Activated CD8-positive, alpha-beta memory T cell treated with anti-CD3 and anti-CD28 coated beads for 48 hours (primary cell): ENCODE measurements around the gene SEMA3F.
"Not testable (repeated sequence)": the region's sequence is repeated elsewhere in the genome, so short reads cannot be mapped to it uniquely, and the experiment has no call there.

Source experiments
- DNase-seq, 3 experiments: peaks; one replicate each; pipeline ENCODE4 v3.0.0-alpha.2; 2020; ENCODE audit warnings: low read depth in 2 of 3, low spot score in 2 of 3

Gene SEMA3F

GRCh38 chr3:50210510-50211367 is 55.6 kb downstream of the SEMA3F start:
- DNase-seq, result no peak

DNA sequence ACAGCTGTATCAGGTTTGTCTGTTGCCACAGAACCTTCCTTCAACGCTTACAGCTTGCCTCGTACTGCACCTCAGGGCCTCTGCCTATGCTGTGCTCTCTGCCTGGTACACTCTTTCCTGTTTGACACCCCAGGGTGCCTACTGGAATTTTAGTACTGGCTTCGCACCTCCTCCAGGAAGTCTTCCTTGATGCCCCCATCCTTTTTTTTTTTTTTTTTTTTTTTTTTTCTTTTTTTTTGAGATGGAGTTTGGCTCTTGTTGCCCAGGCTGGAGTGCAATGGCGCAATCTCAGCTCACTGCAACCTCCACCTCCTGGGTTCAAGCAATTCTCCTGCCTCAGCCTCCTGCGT is 56.2 kb downstream of the SEMA3F start:
- DNase-seq, result not testable (repeated sequence)

DNA sequence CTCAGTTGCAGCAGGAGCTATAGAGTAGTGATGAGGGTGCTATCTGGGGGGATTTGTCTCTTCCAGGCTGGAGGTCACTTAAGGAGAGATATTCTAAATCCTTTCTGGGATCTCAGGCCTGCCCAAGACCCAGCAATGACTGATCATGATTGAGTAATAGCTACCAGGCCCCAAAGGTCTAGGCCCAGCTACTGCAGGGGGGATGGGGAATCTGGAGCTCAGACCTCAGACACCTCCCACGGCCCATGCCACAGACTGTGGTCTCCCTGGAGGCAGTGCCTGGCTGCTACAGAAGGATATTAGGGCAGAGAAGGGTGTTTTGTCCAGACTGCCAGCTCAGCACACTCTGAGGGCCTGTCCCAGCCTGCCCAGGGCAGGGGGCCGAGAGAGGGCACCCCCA is 56.8 kb downstream of the SEMA3F start:
- DNase-seq, result no peak

DNA sequence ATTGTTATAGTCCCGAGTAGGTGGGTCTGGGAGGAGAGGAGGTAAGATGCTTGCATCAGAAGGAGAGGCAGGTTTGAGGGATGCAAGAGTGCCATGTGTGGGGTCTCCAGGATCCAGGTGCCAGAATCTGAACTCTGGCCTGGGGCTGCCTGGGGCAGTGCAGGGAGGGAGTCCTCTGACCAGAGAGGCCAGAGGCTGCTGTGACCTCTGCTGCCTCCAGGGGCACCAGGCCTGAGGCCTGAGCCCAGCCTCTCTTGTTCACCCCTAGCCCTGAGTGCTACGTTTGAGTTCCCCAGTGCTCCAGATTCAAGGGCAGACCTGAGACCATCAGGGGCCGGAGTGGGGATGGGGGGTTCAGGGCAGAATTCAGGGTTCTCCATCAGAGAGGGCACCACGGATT is 57.4 kb downstream of the SEMA3F start:
- DNase-seq, result no peak

DNA sequence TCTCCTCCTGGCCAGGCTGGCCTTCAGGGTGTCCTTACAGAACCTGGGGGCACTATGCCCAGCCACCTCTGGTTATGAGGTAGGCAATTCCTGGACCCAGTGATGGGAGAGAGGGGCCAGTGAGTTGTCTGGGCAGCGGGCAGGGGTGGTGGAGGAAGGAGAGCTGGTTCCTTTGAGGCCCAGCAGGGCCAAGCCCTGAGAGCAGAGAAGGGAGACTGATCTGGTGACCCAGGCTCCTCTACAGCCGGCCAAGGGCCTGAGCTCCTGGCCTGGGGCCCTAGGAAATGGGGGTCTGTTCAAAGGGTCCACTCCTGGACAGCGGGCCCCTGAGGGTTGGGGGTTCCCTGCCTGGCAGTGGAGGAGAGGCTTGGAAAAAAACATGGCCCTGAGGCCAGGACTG is 57.8 kb downstream of the SEMA3F start:
- DNase-seq, result no peak

DNA sequence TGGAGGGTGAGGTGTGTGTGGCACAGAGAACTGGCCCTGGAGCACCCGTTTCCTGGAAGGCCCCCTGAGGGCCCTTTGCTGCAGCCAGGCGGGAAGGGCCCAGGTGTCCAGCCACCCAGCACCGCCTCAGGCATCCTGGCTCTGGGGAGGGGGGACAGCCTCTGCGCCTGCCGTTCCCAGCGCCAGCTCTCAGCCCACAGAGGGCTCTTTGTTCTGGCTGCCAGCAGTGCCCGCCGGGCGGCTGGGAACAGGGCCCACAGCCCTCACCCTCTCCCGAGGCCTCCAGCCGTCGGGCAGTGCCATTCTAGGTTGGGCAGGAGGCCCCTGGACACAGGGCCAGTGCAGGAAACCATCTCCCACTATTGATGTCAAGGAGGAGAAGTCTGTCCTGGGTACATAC is 58.2 kb downstream of the SEMA3F start:
- DNase-seq, result no peak

GRCh38 chr3:50214824-50215223 is 59.7 kb downstream of the SEMA3F start:
- DNase-seq, result no peak

DNA sequence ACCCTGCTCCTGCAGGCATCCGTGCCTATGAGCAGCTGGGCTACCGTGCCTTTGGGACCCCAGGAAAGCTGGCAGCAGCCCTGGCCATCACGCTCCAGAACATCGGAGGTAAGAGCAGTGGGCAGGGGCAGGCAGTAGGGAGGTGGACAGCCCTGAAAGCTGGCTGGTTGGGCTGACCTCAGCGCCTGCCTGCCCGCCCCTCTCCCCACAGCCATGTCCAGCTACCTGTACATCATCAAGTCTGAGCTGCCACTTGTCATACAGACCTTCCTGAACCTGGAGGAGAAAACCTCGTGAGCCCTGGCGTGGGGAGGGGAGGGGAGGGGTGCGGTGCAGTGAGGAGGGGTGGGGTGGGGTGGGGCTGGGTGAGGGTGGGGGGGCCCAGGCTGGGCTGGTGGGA is 60.4 kb downstream of the SEMA3F start:
- DNase-seq, result no peak

DNA sequence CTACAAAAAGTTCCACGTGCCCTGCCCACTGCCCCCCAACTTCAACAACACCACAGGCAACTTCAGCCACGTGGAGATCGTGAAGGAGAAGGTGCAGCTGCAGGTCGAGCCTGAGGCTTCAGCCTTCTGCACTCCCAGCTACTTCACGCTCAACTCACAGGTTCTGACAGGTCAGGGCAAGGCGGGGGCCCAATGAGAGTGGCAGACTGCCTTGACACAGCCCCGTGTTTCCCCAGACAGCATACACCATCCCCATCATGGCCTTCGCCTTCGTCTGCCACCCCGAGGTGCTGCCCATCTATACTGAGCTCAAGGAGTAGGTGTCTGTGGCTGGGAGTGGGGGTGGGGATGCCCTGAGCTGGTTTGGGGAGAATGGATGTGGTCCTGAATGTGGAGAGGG is 62.6 kb downstream of the SEMA3F start:
- no peak for DNase-seq

GRCh38 chr3:50218448-50218847 is 63.3 kb downstream of the SEMA3F start:
- DNase-seq, result no peak

DNA sequence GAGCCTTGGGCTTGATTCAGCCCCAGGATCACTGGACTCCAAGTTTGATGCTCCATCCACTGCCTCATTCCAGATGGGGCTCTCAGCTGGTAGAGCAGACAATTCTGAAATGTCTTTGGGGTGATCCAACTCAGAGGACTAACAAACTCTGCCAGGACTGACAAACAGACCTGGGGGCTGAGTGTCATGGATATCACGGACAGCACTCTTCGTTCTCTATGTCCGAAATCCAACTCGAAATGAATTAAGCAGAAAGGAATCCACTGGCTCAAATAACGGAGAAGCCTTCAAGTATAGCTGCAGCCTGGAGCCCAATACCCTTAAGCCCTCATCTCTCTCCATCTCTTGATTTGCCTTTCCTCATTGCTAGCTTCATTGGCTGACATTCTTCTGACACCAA is 64.2 kb downstream of the SEMA3F start:
- DNase-seq, result no peak

DNA sequence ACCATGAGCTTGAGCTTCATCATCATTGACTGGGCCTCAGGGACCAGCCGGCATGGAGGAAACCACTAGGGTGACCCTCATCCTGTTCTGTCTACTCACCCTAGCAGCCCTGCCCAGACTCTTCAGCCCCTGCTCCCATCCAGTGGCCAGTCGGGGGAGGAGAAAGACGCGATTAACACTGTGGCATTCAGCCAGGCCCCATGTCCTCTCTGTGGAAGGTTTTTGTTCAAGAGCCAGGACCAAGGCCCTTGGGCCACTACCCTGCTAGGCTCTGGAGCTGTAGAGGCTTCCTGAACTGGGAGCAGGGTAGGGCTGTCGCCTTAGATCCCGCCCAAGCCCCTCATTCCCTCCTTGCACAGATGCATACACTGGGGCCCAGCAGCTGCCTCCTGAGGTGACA is 65.0 kb downstream of the SEMA3F start:
- DNase-seq, result no peak

DNA sequence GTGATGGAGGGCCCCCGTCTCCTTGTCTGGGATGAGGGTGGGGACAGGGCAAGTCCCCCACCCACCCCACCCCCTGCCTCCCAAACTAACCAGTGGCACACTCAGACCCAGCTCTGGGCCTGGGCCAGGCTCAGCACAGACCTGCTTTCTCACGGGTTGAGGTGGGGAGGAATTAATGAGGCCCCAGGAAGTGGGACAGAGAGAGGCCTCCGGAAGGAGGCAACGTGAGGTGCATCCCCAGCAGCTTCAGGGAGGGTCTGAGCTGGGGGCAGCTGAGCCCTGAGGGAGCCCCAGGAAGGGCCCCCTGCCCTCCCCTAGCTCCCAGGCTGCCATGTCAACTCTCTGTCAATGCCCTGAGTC is 65.9 kb downstream of the SEMA3F start:
- no peak for DNase-seq

DNA sequence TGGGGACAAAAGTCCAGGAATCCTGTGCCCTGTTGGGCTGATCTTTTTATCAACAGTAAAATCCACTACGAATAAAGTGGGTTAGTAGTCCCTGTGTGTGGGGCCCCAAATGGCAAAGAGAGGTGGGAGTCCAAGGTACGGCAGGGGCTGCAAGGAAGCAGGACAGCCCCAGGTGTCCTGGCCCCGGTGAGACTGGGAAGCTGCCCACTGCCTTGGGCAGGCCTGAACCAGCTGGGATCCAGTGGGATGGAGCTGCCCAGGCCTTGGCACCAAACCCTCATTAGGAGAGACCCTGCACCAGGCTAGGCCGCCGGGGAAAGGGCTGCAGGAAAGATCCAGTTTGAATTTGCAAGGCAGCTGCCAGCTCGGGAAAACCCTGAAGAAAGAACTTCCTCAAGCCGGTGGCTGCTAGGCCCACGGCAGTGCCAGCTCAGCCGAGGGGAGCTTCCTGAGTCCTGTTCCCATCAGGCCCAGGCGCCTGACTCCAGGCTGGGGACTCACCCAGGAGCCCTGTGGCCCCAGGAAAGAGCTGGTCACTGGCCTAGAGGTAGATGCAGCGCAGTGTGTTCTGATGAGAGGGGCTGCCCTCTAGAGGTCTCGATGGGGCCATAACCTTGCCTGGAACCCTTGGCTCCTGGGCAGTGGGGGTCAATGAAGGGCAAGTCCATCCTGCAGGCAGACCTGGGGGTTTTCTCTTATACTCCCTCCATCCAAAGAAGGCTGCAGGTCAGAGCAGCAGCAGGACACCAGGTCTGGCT is 66.5 kb downstream of the SEMA3F start:
- DNase-seq, result no peak

DNA sequence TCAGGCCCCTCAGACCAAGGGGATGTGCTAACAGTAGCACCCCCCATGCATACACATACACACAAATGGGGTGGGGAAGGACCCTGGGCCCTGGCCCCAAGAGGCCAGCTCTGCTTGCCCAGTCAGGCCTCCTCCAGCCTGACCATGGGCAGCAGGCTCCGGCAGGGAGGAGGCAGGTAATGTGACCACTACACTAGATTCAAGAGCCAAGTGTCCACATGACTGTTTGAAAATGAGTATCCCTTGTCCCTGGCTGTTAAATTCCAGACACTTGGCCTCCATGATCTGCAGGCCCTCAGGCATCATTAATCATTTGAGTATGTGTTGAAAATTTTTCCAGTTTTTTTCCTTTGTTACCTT is 67.0 kb downstream of the SEMA3F start:
- DNase-seq, result no peak

DNA sequence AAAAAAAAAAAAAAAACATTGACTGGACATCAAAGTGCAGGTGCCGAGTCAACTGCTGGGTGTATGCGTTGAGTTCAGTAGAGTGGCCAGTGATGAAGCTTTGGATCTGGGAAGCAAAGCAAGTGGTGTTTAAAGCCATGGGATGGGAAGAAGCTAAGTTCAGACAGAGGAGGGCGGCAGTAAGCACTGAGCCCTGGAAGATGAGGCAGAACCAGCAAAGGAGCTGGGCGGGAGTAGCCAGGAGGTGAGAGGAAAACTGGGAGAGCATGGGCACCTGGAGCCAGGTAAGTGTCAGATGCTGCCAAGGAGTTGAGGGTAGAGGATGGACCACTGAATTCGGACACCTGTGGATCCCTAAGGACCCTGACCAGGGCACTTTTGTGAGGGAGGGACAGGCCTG is 69.5 kb downstream of the SEMA3F start:
- DNase-seq, result no peak

DNA sequence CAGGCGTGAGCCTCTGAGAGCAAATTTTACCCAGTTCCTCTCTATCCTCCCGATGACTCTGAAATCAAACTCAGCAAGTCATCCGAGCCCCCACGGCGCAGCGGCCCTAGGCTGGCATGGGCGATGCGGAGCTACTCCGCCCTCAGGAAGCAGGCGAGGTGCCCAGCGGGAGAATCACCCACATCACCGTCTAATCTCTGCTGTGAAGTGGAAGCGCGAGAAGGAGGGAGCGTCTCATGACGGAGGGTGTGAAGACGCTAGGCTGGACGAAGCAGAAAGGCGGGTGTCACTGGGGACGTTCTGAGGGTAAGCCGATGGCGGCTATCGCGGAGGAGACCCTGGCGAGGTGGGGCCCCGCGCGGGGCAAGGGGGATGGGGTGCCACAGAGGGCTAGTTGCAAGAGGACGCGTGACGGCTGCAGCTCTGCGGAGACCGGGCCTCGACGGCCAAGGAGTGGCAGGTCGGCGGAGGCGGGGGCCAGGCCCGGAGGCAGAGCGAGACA is 71.8 kb downstream of the SEMA3F start:
- DNase-seq, result no peak

DNA sequence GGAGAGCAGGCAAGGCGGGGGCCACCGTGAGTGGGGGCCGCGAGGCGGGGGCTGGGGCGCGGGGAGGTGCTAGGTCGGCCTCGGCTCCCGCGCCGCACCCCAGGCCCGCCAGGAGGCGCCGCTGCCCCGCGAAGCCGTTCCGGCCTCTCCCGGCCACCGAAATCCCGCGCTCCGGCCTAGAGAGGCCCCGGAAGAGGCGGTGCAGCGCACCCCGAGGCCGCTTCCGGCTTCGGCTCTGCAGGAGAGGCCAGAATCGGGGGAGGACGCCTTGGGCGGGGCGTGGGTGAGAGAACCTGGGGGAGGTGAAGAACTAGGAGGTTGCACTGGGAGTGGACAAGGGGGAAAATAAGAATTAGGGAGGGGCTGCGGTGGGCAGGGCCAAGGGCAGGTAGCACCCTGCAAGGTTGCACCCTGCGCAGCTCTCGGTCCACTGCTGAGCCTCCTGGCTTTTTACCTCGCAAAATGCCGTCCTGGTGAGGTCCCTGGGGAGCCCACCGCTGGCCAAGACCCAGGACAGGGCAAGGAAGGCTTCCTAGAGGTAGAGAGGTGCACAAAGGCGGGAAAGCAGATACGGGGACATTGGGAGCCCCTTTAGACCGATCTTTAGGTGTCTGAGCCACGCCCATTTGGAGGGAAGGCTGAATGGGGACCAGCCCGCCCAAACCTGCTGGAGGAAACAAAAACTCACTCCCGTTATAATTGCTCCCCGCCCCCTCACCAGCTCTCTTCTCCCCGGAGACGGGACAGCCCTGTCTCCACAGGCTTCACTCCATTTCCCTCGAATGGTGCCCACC is 72.5 kb downstream of the SEMA3F start:
- peak; percentile 71 to 83 (median 74) for DNase-seq

- not testable (repeated sequence) for DNase-seq
These were observed 73.2 kb downstream of the SEMA3F start for GRCh38 chr3:50228184-50228763.

DNA sequence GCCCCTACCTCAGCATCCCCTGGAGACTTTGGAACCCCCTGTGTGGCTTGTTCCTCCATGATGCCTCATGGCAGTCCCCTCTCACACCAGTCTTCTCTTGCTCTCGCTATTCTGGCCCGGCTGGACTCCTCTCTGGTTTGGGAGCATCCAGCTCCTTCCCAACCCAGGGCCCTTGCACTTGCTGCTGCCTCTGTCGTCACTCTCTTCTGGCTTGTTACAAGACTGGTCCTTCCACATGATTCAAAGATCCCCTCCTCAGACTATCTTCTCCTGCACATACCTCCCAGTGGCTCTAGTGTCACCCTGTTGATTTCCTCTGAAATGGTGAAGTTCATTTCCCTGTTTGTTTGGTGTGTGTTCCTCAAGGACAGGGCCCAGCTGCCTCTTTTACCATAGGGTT is 74.4 kb downstream of the SEMA3F start:
- DNase-seq, result no peak

DNA sequence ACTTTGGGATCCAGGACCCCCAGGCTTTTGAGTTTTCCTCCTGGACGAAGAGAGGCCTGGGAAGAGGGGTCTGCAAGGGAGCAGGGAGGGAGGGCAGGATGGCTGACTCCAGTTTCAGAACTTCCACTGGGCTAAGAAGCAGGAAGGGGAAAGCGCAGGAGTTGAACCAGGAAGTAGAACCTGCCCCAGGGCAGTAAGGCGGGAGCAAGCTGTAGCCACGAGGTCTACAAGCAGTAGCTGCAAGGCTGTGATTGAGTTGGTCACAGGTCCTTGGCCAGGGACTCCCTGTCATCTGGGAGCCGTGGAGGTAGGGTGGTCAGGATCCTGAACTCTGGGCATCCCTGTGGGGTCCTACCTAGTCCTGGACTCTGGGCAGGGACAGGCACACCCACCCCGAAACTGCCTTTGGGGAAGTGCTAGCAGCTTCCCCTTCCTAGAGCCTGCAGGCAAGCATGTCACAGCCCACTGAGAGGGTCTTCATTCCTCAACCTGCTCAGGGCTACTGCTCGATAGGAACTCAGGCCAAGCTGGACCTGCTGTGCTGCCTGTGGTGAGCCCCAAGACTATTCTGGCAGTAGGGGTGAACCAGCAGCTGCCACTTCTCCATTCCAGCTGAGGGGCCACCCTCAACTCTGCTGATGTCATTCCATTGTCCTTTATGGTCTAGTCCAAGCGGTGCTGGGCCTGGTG is 75.1 kb downstream of the SEMA3F start:
- no peak for DNase-seq
